ENCODE measurements around the gene TRAPPC2. TPM values are rescaled to one million over a fixed set of nuclear protein-coding genes. Genes with fewer than 3 reads are reported as not detected.

Gene TRAPPC2
- total and polyA plus RNA-seq, 12 donors = 4.3 to 20.5 (median 11.0) TPM

DNA sequence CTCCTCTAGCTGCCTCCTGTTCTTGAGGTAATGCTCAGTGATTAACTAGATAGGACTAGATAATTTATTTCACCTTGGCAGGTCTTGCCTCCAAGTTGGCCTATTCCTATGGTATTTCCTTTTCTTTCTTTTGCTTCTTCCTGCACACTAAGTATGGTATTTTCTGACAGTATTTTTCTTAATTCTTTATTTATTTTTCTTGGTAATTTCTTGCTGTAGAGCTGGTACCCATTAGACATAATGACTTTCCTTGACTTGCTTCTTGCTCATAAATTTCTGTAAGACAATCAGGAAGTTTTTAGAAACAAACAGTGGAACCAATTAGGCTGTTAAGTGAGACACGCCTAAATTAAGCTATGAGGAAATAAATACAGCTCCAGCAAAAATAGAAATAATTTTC, 36.0 kb downstream of the TRAPPC2 start:
- H3K36me3 ChIP-seq (replicated peaks in 1 of 2) = no peaks in the 10 kb centered on the region
- intact Hi-C loops (cut with DNase I) = no loop called here
- H3K27me3 ChIP-seq = no peaks in the 10 kb centered on the region
- H3K27ac ChIP-seq = no peak overlapping the region
- peaks cover 16 to 53% of the 10 kb centered on the region in 2 donors for H3K4me1 ChIP-seq (replicated peaks in 1 of 2)
- WGBS, 4 donors = 43 to 82% (median 67%) methylated on average over 1 of the region's 1 CpG
- DNase-seq = no peak
- TF ChIP-seq POLR2A (IDR thresholded peaks at IDR 0.05) = no peak
- H3K4me3 ChIP-seq = no peak overlapping the region
- no peaks in the 10 kb centered on the region for H3K9me3 ChIP-seq (replicated peaks in 1 of 3)

DNA sequence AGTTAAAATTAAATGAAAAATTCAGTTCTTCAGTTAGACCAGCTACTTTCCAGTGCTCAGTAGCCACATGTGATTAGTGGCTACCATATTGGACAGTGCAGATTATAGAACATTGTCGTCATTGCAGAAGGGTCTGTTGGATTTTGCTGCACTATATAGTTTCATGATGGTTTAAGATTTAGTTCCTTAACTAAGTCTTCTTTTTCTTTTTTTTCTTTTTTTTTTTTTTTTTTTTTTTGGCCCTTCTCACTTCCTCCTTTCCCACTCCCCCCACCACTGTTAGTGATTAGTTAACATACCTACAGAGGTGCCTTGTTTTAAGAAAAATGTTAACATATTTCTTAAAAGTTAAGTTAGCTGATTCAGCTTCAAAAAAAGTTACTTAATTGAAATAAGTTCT, 36.4 kb downstream of the TRAPPC2 start:
- Histone ChIP-seq H3K27me3 (no peaks in the 10 kb centered on the region), H3K4me3 (no peak overlapping the region), H3K27ac (no peak overlapping the region), H3K9me3 (replicated peaks in 1 of 3) (no peaks in the 10 kb centered on the region), H3K4me1 (replicated peaks in 1 of 2) (peaks cover 11 to 53% of the 10 kb centered on the region in 2 donors), H3K36me3 (replicated peaks in 1 of 2) (no peaks in the 10 kb centered on the region)
- WGBS, 4 donors = 68 to 89% (median 87%) methylated on average over 1 of the region's 1 CpG
- intact Hi-C loops (cut with DNase I) = no loop called here
- TF ChIP-seq, protein P1, sequence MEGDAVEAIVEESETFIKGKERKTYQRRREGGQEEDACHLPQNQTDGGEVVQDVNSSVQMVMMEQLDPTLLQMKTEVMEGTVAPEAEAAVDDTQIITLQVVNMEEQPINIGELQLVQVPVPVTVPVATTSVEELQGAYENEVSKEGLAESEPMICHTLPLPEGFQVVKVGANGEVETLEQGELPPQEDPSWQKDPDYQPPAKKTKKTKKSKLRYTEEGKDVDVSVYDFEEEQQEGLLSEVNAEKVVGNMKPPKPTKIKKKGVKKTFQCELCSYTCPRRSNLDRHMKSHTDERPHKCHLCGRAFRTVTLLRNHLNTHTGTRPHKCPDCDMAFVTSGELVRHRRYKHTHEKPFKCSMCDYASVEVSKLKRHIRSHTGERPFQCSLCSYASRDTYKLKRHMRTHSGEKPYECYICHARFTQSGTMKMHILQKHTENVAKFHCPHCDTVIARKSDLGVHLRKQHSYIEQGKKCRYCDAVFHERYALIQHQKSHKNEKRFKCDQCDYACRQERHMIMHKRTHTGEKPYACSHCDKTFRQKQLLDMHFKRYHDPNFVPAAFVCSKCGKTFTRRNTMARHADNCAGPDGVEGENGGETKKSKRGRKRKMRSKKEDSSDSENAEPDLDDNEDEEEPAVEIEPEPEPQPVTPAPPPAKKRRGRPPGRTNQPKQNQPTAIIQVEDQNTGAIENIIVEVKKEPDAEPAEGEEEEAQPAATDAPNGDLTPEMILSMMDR (IDR thresholded peaks at IDR 0.05) = no peak
- TF ChIP-seq POLR2A (IDR thresholded peaks at IDR 0.05) = no peak
- no peak for DNase-seq

DNA sequence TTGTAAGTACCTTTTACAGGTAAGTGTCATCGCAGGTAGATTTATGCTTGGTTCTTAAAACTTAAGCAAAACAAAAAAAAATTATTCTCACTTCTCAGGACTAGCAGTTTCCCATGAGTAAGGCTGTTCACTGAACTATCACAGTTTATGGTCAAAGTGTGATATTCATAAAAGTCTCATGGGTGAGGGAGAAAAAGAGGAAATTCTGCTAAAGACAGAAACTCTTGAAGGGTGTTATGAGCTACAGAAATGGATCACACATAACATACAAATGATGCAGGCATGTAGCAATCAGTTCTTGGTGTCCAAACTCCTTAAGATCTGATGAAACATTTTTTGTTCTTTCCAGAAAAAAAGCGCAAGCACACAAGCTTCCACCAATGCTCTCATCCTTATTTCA, 37.0 kb downstream of the TRAPPC2 start:
- Histone ChIP-seq H3K36me3 (replicated peaks in 1 of 2) (no peaks in the 10 kb centered on the region), H3K4me1 (replicated peaks in 1 of 2) (peaks cover 11 to 56% of the 10 kb centered on the region in 2 donors), H3K4me3 (no peak overlapping the region), H3K9me3 (replicated peaks in 1 of 3) (no peaks in the 10 kb centered on the region), H3K27ac (no peak overlapping the region), H3K27me3 (no peaks in the 10 kb centered on the region)
- no peak for DNase-seq
- TF ChIP-seq, protein P1 (IDR thresholded peaks at IDR 0.05) = no peak
- no peak for TF ChIP-seq POLR2A (IDR thresholded peaks at IDR 0.05)
- 84 to 92% (median 91%) methylated on average over 2 of the region's 2 CpGs for whole genome bisulfite sequencing, 4 donors
- intact Hi-C loops (cut with DNase I) = no loop called here

DNA sequence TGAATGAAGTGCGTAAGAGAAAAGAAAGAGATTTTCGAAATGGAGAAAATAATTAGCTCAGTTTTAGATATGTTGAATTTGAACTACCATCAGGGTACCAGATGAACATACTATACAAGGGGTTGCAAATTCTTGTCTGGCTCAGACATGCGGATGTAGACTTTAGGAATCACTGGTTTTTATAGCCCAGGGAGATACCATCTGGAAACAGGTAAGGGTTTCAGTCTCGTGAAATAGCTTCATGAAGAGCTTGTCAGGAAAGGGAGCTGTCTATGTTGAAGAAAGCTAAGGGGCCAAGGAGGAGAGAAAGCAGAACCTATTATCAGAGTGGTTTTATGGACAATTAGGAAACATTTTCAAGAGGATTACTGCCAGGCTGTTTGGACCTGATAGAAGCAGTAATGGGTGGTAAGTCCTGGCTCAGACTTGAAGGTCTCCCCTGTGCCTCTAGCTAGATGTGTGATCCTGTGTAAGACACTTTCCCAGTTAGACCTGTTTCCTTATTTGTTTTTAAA, 38.8 kb downstream of the TRAPPC2 start:
- TF ChIP-seq, protein P1 (IDR thresholded peaks at IDR 0.05) = no peak
- no peak for TF ChIP-seq POLR2A (IDR thresholded peaks at IDR 0.05)
- intact Hi-C loops (cut with DNase I) = no loop called here
- Histone ChIP-seq H3K4me3 (no peak overlapping the region), H3K27me3 (no peaks in the 10 kb centered on the region), H3K27ac (no peak overlapping the region), H3K36me3 (replicated peaks in 1 of 2) (no peaks in the 10 kb centered on the region), H3K9me3 (replicated peaks in 1 of 3) (no peaks in the 10 kb centered on the region), H3K4me1 (replicated peaks in 1 of 2) (peaks cover 18 to 74% of the 10 kb centered on the region in 2 donors)
- 81 to 87% (median 83%) methylated on average over 4 of the region's 4 CpGs for WGBS, 4 donors
- DNase-seq = no peak

DNA sequence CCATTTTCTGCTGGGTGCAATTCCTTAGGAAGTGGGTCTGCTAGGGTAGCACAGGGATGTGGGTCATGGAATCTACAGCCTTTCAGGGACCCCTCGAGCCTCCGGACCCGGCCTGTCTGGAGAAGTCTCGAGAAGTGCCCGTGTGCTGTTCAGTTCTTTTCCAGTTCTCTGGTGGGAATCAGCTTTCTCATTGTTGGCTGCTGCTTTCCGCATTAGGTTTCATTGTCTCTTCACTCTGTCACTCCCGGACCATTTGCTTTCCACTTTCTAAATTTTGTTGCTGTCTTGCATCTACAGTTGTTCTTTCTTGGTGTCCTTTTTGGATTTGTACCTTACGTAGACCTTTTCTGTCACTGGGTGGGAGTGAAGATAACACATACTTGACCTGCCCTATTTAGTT, 39.4 kb downstream of the TRAPPC2 start:
- no peak for DNase-seq
- Histone ChIP-seq H3K36me3 (replicated peaks in 1 of 2) (no peaks in the 10 kb centered on the region), H3K4me1 (replicated peaks in 1 of 2) (peaks cover 18 to 72% of the 10 kb centered on the region in 2 donors), H3K4me3 (no peak overlapping the region), H3K27ac (no peak overlapping the region), H3K9me3 (replicated peaks in 1 of 3) (no peaks in the 10 kb centered on the region), H3K27me3 (no peaks in the 10 kb centered on the region)
- WGBS, 4 donors = 70 to 89% (median 76%) methylated on average over 8 of the region's 8 CpGs
- no peak for TF ChIP-seq POLR2A (IDR thresholded peaks at IDR 0.05)
- TF ChIP-seq, protein P1 (IDR thresholded peaks at IDR 0.05) = no peak
- intact Hi-C loops (cut with DNase I) = no loop called here

All from adrenal gland (tissue), 12 donors.